PC-9 (cell line): ENCODE data around the gene BTN1A1.

Experiments
- EZH2 ChIP-seq: fragments of 200-600 bp; sonication (generic); IDR thresholded peaks from 2 replicates; pipeline ENCODE4 v1.8.0; 2017; ENCODE audit warnings: antibody characterized with exemption, low read depth
- TF ChIP-seq, protein P1 (sequence below): fragments of 200-600 bp; sonication (generic); conservative IDR thresholded peaks from 2 replicates; pipeline ENCODE4 v1.6.1; 2017; ENCODE audit warnings: mixed run types, antibody characterized with exemption, mild to moderate bottlenecking, moderate library complexity

DNA sequence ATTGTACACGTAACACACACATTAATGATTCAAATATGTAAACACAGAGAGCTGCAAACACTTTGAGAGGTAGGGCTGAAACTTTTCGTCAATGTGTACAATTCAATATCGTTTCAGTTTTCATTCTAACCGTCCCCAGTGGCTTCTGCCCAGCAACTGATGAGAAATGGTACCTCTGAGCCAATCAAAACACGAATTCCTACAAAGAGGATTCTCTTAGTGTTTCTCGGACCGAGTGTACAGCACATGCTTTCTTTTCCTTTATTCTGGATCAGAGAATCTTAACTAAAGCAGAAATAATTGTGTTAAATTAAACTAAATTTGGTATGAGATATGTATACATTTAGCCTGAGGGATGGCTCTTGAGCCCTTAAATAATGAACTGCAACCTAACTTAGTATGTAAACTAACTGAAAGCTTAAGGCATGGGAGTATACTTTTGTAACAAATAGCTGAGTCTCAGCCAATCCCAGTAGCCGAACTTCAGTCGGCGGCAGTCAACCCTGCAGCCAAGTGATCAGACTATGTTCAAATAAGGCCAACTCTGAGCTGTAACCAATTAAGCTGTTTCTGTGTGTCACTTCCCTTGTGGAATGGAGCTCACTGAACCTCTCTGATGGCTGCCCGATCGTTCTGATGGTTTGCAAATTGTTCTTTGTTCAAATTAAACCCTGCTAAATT, 26.2 kb upstream of the BTN1A1 start:
- TF ChIP-seq, protein P1, sequence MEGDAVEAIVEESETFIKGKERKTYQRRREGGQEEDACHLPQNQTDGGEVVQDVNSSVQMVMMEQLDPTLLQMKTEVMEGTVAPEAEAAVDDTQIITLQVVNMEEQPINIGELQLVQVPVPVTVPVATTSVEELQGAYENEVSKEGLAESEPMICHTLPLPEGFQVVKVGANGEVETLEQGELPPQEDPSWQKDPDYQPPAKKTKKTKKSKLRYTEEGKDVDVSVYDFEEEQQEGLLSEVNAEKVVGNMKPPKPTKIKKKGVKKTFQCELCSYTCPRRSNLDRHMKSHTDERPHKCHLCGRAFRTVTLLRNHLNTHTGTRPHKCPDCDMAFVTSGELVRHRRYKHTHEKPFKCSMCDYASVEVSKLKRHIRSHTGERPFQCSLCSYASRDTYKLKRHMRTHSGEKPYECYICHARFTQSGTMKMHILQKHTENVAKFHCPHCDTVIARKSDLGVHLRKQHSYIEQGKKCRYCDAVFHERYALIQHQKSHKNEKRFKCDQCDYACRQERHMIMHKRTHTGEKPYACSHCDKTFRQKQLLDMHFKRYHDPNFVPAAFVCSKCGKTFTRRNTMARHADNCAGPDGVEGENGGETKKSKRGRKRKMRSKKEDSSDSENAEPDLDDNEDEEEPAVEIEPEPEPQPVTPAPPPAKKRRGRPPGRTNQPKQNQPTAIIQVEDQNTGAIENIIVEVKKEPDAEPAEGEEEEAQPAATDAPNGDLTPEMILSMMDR, result no peak
- no peak for TF ChIP-seq EZH2
